Suprapubic skin (tissue), 4 donors: Measurements from ENCODE around the gene ZNF839.

Experiments used
- POLR2A ChIP-seq, 2 donors: fragments of 450-650 bp; IDR thresholded peaks; one replicate each; pipeline ENCODE4 v1.6.1; 2017; ENCODE audit warnings: antibody characterized with exemption in 2 of 2, mild to moderate bottlenecking in 2 of 2, moderate library complexity in 2 of 2
- POLR2AphosphoS5 ChIP-seq, 3 donors: sonication (generic); formaldehyde crosslinking; IDR thresholded peaks; one replicate each; pipeline ENCODE4 v1.6.1; 2017; ENCODE audit warnings: antibody characterized with exemption in 3 of 3
- TF ChIP-seq, protein P1 (sequence below), 2 donors: fragments of 200-600 bp in 1 of 2; fragments of 450-650 bp in 1 of 2; sonication (generic) in 1 of 2; IDR thresholded peaks; one replicate each; pipeline ENCODE4 v1.5.1; 2016 to 2019; ENCODE audit warnings: antibody characterized with exemption in 2 of 2, mild to moderate bottlenecking in 1 of 2, moderate library complexity in 1 of 2

DNA sequence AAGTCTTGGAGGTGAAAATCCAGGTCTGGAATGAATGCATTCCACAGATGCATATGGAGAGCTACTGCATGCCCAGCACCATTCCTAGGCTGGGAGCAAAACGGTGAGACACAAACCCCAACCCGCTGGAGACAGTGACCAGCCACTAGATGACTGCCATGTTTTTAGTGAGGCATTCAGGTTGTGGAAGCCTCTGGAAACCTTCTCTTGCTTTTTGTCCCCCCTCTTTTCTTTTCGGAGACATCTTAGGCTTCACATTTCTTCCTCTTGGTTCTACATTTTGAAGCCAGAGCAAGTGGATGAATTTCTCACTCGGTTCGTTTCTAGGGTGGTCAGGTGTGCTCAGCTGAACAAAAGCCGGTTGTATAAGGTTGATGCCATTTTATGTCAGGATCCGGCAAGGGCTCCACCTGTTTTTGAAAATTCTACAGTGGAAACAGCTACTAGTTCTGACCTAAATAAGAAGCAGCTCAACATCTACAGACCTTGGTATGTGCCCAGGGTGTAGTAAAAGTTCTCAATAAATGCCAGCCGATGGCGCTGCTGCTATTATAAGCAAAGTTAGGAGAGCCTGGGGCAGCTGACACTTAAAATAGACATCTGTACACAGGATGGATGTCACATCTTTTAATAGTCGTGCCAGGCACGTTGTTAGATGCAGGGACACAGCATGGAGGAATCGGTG is 1.8 kb upstream of the ZNF839 start:
- TF ChIP-seq POLR2AphosphoS5 (IDR thresholded peaks at IDR 0.05) (no peak), POLR2A (IDR thresholded peaks at IDR 0.05) (no peak)
- TF ChIP-seq, protein P1, sequence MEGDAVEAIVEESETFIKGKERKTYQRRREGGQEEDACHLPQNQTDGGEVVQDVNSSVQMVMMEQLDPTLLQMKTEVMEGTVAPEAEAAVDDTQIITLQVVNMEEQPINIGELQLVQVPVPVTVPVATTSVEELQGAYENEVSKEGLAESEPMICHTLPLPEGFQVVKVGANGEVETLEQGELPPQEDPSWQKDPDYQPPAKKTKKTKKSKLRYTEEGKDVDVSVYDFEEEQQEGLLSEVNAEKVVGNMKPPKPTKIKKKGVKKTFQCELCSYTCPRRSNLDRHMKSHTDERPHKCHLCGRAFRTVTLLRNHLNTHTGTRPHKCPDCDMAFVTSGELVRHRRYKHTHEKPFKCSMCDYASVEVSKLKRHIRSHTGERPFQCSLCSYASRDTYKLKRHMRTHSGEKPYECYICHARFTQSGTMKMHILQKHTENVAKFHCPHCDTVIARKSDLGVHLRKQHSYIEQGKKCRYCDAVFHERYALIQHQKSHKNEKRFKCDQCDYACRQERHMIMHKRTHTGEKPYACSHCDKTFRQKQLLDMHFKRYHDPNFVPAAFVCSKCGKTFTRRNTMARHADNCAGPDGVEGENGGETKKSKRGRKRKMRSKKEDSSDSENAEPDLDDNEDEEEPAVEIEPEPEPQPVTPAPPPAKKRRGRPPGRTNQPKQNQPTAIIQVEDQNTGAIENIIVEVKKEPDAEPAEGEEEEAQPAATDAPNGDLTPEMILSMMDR (IDR thresholded peaks at IDR 0.05): no peak
